B cell (primary cell): ENCODE data around the gene MSH3. TPM values are rescaled to one million over a fixed set of nuclear protein-coding genes. Genes with fewer than 3 reads are reported as not detected.

ENCODE experiments used
- ATAC-seq: fragments of 200-7000 bp; cut with Tn5 transposase; one replicate; pipeline ENCODE4 v1.10.0; 2021; ENCODE audit warnings: low read depth, mild to moderate bottlenecking, moderate number of reproducible peaks, moderate library complexity
- CTCF ChIA-PET: fragments of 350-600 bp; sonication (Branson Sonifier 250); formaldehyde crosslinking; loops from one replicate; lab custom pipeline; 2021; ENCODE audit warnings: antibody characterized with exemption, inconsistent platforms; lab: Charles Lee
- POLR2A ChIA-PET: fragments of 350-600 bp; sonication (Branson Sonifier 250); formaldehyde crosslinking; loops from one replicate; lab custom pipeline; 2021; ENCODE audit warnings: antibody characterized with exemption; lab: Charles Lee
- DNase-seq: peaks from one replicate; pipeline ENCODE4 v3.0.0; 2013
- H2AFZ ChIP-seq: 2 replicates; pipeline ENCODE4 v1.6.1; 2012; ENCODE audit warnings: mild to moderate bottlenecking, low read depth, low read length; ENCODE audit not compliant: insufficient read depth, poor library complexity, severe bottlenecking
- H3K27ac ChIP-seq, 2 donors: 1 replicate in 1 of 2; 2 replicates in 1 of 2; pipeline ENCODE4 v1.5.1; 2012 to 2013; ENCODE audit warnings: low read length in 2 of 2, mild to moderate bottlenecking in 2 of 2, moderate library complexity in 1 of 2
- H3K27me3 ChIP-seq, 4 experiments: fragments of 200-600 bp in 1 of 4; sonication (generic) in 1 of 4; replicated peaks in 1 of 4; 1 replicate in 2 of 4; 2 replicates in 2 of 4; pipeline versions ENCODE4 v1.6.1 to v1.7.0; 2013 to 2016; ENCODE audit warnings: low read length in 3 of 4, mild to moderate bottlenecking in 2 of 4, mixed read lengths in 1 of 4, moderate library complexity in 1 of 4; ENCODE audit not compliant: insufficient read depth in 4 of 4, control insufficient read depth in 3 of 4; ENCODE audit errors: control extremely low read depth in 1 of 4
- H3K36me3 ChIP-seq, 2 experiments: replicated peaks in 1 of 2; 1 replicate in 1 of 2; 2 replicates in 1 of 2; pipeline versions ENCODE4 v1.6.1 to v1.7.1; 2013; ENCODE audit warnings: low read length in 1 of 2; ENCODE audit not compliant: insufficient read depth in 2 of 2, control insufficient read depth in 1 of 2; ENCODE audit errors: control extremely low read depth in 1 of 2, extremely low read depth in 1 of 2
- H3K4me1 ChIP-seq, 2 donors: fragments of 200-600 bp in 1 of 2; sonication (generic) in 1 of 2; 1 replicate in 1 of 2; 2 replicates in 1 of 2; pipeline versions ENCODE4 v1.5.1 to v1.6.1; 2013 to 2017; ENCODE audit warnings: low read length in 2 of 2; ENCODE audit not compliant: control insufficient read depth in 2 of 2, insufficient read depth in 2 of 2
- H3K4me2 ChIP-seq: replicated peaks from 2 replicates; pipeline ENCODE3; 2012; ENCODE audit warnings: mild to moderate bottlenecking, low read depth, low read length; ENCODE audit not compliant: poor library complexity, severe bottlenecking
- H3K4me3 ChIP-seq, 5 experiments: fragments of 200-600 bp in 1 of 5; sonication (generic) in 1 of 5; 1 replicate in 3 of 5; 2 replicates in 2 of 5; pipeline versions ENCODE4 v1.5.1 to v1.7.0; 2011 to 2016; ENCODE audit warnings: low read length in 4 of 5, mild to moderate bottlenecking in 4 of 5, low read depth in 2 of 5, control low read depth in 1 of 5, moderate library complexity in 1 of 5; ENCODE audit not compliant: insufficient read depth in 1 of 5; ENCODE audit errors: control extremely low read depth in 1 of 5, extremely low read depth in 1 of 5
- H3K79me2 ChIP-seq: fragments of 200-600 bp; sonication (generic); one replicate; pipeline ENCODE4 v1.6.0; 2016; ENCODE audit warnings: low read length; ENCODE audit not compliant: control insufficient read depth, insufficient read depth
- H3K9ac ChIP-seq: fragments of 200-600 bp; sonication (generic); 2 replicates; pipeline ENCODE4 v1.6.1; 2017; ENCODE audit warnings: mild to moderate bottlenecking, low read length, moderate library complexity
- H3K9me3 ChIP-seq, 3 donors: one replicate each; pipeline versions ENCODE4 v1.6.1 to v1.7.1; 2013; ENCODE audit warnings: low read length in 2 of 3; ENCODE audit not compliant: control insufficient read depth in 2 of 3, insufficient read depth in 1 of 3; ENCODE audit errors: control extremely low read depth in 1 of 3
- H4K20me1 ChIP-seq: 2 replicates; pipeline ENCODE4 v1.6.0; 2012; ENCODE audit warnings: mild to moderate bottlenecking, low read length; ENCODE audit not compliant: insufficient read depth, control insufficient read depth, poor library complexity, severe bottlenecking
- H3K27ac Mint-ChIP-seq: one replicate; pipeline ENCODE4 v1.8.0; 2021; ENCODE audit warnings: mixed read lengths
- H3K27me3 Mint-ChIP-seq: one replicate; pipeline ENCODE4 v1.8.0; 2021; ENCODE audit warnings: mixed read lengths
- H3K4me1 Mint-ChIP-seq: one replicate; pipeline ENCODE4 v1.8.0; 2021; ENCODE audit warnings: mixed read lengths
- H3K4me3 Mint-ChIP-seq: one replicate; pipeline ENCODE4 v1.8.0; 2021; ENCODE audit warnings: mixed read lengths
- H3K9me3 Mint-ChIP-seq: one replicate; pipeline ENCODE4 v1.8.0; 2022; ENCODE audit warnings: mixed read lengths; ENCODE audit not compliant: insufficient read depth
- CTCF ChIP-seq: fragments of 200-600 bp; IDR thresholded peaks from one replicate; pipeline ENCODE4 v1.8.0; 2022; ENCODE audit warnings: antibody characterized with exemption, mild to moderate bottlenecking
- EZH2 ChIP-seq: IDR thresholded peaks from 2 replicates; pipeline ENCODE4 v1.6.1; 2012; ENCODE audit warnings: borderline replicate concordance, low read depth, mild to moderate bottlenecking, moderate library complexity, low read length; ENCODE audit not compliant: insufficient read depth, poor library complexity, severe bottlenecking
- WGBS: methylation state at CpG from one replicate; pipeline ENCODE4 v1.1.5; 2013; ENCODE audit warnings: missing lambda C conversion rate; ENCODE audit not compliant: insufficient coverage; 5-methylcytosine and 5-hydroxymethylcytosine counted together
- intact Hi-C: fragments of 100-400 bp; cut with micrococcal nuclease; formaldehyde crosslinking; loops from one replicate; pipeline ENCODE4 v1.10.0; 2022
- polyA plus RNA-seq: library from polyadenylated mRNA; depleted of rRNA; stranded (reverse); fragments of >200 nt; gene quantifications from 2 replicates; pipeline ENCODE4 v1.2.3, GENCODE V29; 2012
- total RNA-seq, 2 donors: library from RNA; stranded (reverse); fragments of 120-200 nt in 1 of 2; gene quantifications; 1 replicate in 1 of 2; 2 replicates in 1 of 2; pipeline versions ENCODE4 v1.2.3 to v1.2.4, GENCODE V29; 2013 to 2022

The MSH3 gene
- total and polyA plus RNA-seq, 2 donors (not counting 1 experiment from before 2014, with no cell fraction given), result 3.5 to 26.3 TPM

- ATAC-seq, result no peak
- intact Hi-C loops, result no loop called here
- peaks cover 20% of the 10 kb centered on the region for H3K4me1 Mint-ChIP-seq
Observed at GRCh38 chr5:80756292-80756691, 101.8 kb downstream of the MSH3 start.

GRCh38 chr5:80757290-80757689, 102.8 kb downstream of the MSH3 start:
- no CpG with 5 or more reads among the region's 1 CpG for WGBS
- no peaks in the 10 kb centered on the region for H3K9me3 ChIP-seq
- no peaks in the 10 kb centered on the region for H3K36me3 ChIP-seq
- ChIA-PET CTCF (no interaction called here), POLR2A (no interaction called here)
- H3K9me3 Mint-ChIP-seq, result peaks cover 2% of the 10 kb centered on the region
- no peak overlapping the region for H3K4me3 ChIP-seq
- H3K9ac ChIP-seq, result no peak overlapping the region
- H4K20me1 ChIP-seq, result no peaks in the 10 kb centered on the region
- no peaks in the 10 kb centered on the region for H3K27me3 Mint-ChIP-seq
- H3K27ac Mint-ChIP-seq, result no peak overlapping the region
- DNase-seq, result no peak
- H3K4me2 ChIP-seq, result no peak overlapping the region
- peaks cover 15 to 21% of the 10 kb centered on the region in 2 donors for H3K4me1 ChIP-seq
- no peak overlapping the region for H3K4me3 Mint-ChIP-seq
- no peak overlapping the region for H2AFZ ChIP-seq
- H3K27me3 ChIP-seq, result no peaks in the 10 kb centered on the region
- peaks cover 20% of the 10 kb centered on the region for H3K4me1 Mint-ChIP-seq
- H3K27ac ChIP-seq, result no peak overlapping the region
- intact Hi-C loops, result no loop called here
- H3K79me2 ChIP-seq, result no peaks in the 10 kb centered on the region
- TF ChIP-seq EZH2 (no peak), CTCF (no peak)
- ATAC-seq, result no peak

More at GRCh38 chr5:80756292-80756691, 101.8 kb downstream of the MSH3 start:
- Mint-ChIP-seq H3K9me3 (peaks cover 2% of the 10 kb centered on the region), H3K27ac (no peak overlapping the region), H3K27me3 (no peaks in the 10 kb centered on the region), H3K4me3 (no peak overlapping the region)
- Histone ChIP-seq H3K27me3 (no peaks in the 10 kb centered on the region), H3K4me3 (no peak overlapping the region), H3K79me2 (no peaks in the 10 kb centered on the region), H3K27ac (no peak overlapping the region), H4K20me1 (no peaks in the 10 kb centered on the region), H3K4me1 (peaks cover 15 to 21% of the 10 kb centered on the region in 2 donors), H3K4me2 (peak overlapping the region; percentile 63), H3K9ac (no peak overlapping the region), H3K36me3 (peaks cover 0 to 1% of the 10 kb centered on the region in 2 experiments), H3K9me3 (no peaks in the 10 kb centered on the region), H2AFZ (no peak overlapping the region)
- WGBS, result no CpG with 5 or more reads among the region's 1 CpG
- CTCF ChIA-PET, result interaction anchor here (0.7 kb wide), 1 partner anchor 64 kb away, joined by 3 read pairs; no protein-coding TSS in a partner anchor
- TF ChIP-seq EZH2, result no peak
- no peak for TF ChIP-seq CTCF
- no peak for DNase-seq
- POLR2A ChIA-PET, result no interaction called here
